HG03378 (cell line): ENCODE measurements around the gene CXCR2.
"Not testable (repeated sequence)": the region's sequence is repeated elsewhere in the genome, so short reads cannot be mapped to it uniquely, and the experiment has no call there.

Experiments used
- ATAC-seq: cut with Tn5 transposase; IDR thresholded peaks from one replicate; pipeline ENCODE4 v1.9.1; 2021; ENCODE audit warnings: mild to moderate bottlenecking, moderate library complexity; ENCODE audit not compliant: unreplicated experiment

CXCR2 gene

DNA sequence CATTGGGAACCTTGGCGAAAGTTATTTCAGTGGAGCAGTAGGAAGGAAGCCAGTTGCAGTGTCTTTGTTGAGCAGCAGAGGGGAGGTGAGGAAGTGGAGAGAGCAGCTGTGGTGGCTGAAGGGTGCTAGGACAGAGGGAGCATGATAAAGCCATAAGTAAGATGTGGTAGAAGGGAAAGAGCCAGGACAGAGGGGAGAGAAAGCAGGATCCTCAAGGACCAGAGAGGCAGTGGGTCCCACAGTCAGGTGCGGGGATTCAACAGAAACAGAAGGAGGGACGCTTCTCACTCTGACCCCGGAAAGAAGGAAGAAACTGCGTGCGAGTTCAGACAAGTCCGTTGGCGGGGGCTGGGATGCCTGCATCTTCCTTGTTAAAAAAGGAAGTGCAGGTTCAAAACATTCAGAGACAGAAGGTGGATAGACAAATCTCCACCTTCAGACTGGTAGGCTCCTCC lies at the start of gene CXCR2:
CXCR2 (plus strand) TSS at position 403 of the 455 bp plus-strand sequence. CDS start 8,774 bp downstream, outside the sequence.
- no peak for ATAC-seq

DNA sequence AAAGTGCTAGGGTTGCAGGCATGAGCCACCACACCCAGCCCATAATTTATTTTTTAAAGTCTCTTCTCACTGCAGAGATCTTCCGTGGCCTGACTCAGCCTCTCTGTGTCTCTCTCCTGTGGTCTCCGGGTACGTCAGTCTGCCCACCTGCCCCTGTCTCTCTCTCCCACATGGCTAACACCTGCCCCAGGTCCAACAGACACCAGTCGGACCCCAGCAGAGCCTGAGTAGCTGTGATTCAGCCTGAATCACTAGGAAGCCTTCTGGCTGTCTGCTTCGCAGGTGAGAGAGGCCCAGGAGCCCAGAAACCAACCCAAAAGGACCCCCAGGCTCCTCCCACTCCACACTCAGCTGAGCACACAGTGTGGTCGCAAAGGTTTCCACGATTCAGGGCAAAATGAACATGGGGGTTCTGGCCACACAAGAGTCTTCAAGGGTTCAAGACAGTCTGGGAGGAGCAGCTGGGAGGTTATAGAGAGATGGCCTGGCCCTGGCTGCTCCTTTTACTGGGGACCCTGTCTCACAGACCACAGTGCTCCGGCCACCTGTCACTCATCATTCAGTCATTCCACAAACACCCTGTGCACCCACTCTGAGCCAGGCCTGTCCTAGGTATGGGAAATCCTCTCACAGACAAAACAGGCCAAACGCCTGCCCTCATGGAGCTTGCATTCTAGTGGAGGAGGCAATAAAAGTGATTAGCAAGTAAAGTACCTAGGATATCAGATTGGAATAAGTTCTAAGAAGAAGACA lies 48.2 kb upstream of the CXCR2 start:
- ATAC-seq: no peak

DNA sequence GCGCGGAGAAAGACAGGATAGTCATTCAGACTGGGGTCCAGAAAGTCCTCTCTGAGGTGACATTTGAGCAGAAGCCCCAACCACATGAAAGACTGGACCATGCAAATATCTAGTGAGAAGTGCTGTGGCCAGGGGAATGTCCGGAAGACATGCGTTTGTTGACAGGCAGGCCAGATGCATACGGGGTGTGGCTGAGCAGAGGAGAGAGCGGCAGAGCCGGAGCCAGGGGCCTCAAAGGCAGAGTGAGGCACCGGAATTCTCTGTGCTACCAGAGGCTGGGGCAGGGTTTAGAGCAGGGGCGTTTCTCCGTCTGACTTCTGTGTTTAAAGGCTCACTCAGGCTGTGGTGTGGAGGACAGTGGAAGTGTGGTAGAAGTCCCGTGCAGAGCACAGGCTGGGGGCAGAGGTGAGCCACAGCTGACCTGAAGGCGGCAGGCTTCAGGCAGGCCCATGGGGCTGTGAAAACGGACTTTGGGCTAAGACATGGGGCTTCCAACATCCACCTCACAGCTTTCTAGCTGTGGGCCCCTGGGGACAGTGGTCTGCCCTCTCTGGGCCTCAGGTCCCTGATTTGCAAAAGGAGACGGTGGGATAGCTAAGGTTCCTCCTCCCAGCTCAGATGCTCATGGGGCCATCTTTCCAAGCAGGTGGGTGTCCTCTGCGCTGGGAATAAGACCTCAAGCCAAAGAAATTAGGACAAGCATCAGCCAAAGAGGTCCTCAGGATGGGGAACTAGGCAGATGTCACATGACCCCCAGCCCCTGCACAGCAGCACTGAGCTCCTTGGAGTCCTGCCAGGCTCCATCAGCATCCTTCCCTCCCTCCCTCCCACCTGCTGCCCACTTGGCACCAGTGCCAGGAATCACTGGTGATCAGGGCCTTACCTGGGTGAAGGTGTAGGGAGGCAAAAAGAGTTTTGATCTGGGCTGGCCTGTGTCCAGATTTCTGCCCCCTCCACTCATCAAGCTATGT lies 45.6 kb upstream of the CXCR2 start:
- no peak for ATAC-seq

DNA sequence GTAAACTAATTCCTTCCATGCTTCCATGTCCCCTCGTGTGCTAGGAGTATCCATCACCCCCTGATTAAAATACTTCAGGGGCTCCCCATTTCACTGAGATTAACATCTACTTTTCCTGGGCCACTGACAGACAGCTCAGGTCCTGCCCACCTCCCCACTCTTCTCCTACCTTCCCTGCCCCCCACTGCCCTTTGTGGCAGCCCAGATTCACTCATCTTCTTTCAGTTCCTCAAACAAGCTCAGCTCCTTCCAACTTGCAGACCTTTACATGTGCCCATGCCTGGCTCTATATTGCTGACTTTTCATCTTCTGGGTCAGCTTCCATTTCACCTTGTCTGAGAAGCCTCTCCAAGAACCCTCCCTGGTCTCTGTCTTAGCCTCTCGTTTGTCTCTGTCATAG lies 44.8 kb upstream of the CXCR2 start:
- ATAC-seq: peak; percentile 96

- ATAC-seq: no peak
Observed at GRCh38 chr2:218081695-218082094, 44.1 kb upstream of the CXCR2 start.

DNA sequence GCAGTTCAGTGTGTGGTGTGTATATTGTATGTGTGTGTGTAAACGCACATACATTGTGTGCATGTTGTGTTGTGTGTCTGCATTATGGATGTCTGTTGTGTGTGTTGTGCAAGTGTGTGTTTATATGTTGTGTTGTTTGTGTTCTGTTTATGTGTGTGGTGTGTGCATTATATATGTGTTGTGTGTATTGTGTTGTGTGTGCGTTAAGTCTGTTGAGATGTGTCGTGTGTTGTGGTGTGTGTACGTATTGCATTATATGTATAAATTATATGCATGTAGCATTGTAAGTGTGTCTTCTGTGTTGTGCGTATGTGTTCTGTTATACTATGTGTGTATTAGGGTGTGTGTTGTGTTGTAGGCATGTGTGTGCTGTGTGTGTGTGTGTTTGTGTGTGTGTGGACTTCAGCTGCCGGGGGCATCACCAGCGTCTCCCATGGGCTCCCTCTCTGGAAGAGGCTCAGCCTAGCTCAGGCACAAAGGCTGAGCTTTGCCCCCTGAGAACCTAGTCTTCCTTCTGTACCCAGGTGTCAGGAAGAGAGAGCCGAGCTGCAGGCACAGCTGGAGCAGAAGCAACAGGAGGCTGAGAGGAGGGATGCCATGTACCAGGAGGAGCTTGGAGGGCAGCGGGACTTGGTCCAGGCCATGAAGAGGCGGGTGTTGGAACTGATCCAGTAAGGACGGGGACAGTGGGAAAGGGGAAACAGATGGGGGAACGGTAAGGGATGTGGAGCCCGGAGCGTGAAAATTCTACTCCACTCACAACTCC lies 43.1 kb upstream of the CXCR2 start:
- ATAC-seq: no peak

DNA sequence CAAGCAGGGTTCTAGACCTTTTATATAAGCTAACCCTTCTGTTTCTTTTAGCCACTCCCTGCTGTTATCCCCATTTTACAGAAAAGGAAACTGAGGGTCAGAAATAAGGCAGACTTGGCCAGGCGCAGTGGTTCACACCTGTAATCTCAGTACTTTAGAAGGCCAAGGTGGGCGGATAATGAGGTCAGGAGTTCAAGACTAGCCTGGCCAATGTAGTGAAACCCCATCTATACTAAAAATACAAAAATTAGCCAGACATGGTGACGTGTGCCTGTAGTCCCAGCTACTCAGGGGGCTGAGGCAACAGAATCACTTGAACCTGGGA lies 42.5 kb upstream of the CXCR2 start:
- no peak for ATAC-seq

- ATAC-seq: no peak
Observed at GRCh38 chr2:218086478-218086877, 39.4 kb upstream of the CXCR2 start.

GRCh38 chr2:218089259-218089658 lies 36.6 kb upstream of the CXCR2 start:
- no peak for ATAC-seq

- ATAC-seq: no peak
Observed at GRCh38 chr2:218091746-218092145, 34.1 kb upstream of the CXCR2 start.

GRCh38 chr2:218093879-218094278 lies 31.9 kb upstream of the CXCR2 start:
- no peak for ATAC-seq

GRCh38 chr2:218095853-218096252 lies 30.0 kb upstream of the CXCR2 start:
- no peak for ATAC-seq

GRCh38 chr2:218097975-218098374 lies 27.9 kb upstream of the CXCR2 start:
- ATAC-seq: no peak

DNA sequence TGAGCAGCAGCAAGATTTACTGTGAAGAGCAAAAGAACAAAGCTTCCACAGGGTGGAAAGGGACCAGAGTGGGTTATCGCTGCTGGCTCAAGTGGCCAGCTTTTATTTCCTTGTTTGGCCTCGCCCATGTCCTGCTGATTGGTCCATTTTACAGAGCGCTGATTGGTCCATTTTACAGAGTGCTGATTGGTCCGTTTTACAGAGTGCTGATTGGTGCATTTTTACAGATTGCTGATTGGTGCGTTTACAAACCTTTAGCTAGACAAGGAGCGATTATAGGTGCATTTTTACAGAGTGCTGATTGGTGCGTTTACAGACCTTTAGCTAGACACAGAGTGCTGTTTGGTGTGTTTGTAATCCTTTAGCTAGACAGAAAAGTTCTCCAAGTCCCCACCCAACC lies 17.0 kb upstream of the CXCR2 start:
- not testable (repeated sequence) for ATAC-seq

- ATAC-seq: not testable (repeated sequence)
Observed at GRCh38 chr2:218121789-218122188, 4.0 kb upstream of the CXCR2 start.

- not testable (repeated sequence) for ATAC-seq
Observed at GRCh38 chr2:218122286-218122685, 3.5 kb upstream of the CXCR2 start.

- no peak for ATAC-seq
Observed at GRCh38 chr2:218123986-218124385, 1.8 kb upstream of the CXCR2 start.

- no peak for ATAC-seq
Observed at GRCh38 chr2:218125095-218125494, 733 bp upstream of the CXCR2 start.

GRCh38 chr2:218127929-218128455 lies 2.2 kb downstream of the CXCR2 start:
- ATAC-seq: no peak

DNA sequence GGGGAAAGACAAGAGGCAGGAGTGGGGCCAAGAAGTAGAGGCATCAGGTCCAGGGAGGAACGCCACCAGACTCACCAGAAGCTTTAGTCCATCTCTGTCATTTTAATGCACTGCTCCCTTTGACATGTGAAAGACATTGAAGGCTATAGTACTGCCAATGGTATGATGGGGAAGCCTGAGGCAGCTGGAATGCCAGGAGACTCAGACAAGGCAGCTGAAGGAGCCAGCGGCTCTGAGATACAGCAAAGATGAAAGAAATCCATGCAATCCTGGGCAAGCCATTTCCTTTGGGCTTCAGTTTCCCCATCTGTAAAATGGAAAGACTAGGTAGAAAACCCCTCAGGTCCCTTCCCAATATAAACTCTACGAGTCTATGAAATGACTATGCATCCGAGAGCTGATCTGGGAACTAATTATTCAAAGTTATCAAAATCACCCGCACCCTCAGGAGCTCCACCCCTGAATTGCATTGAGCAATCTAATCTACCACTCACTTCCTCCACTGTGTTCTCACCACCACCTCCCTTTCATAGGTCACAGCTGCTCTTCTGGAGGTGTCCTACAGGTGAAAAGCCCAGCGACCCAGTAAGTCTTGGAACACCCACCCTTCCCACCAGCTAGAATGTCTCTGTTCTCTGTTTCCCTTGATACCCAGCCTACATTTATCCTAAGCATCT lies 3.1 kb downstream of the CXCR2 start:
- no peak for ATAC-seq
